ENCODE data around the gene NGB.

NGB gene

DNA sequence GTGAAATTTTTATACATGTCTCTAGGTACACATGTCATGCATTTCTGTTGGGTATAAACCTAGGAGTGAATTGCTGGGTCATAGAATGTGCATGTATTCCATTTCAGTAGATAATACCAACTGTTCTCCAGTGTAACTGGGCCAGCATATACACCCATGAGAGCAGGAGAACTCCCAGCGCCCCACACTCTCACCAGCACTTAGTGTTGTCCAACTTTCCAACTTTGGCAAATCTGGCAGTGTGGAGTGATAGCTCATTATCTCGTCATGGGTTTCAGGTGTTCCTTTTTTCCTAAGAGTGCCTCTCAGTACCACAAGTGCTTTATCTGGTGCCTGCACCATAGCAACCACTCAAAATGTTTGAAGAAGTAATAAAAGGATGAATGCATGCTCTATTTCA, 40.1 kb downstream of the NGB start:
- no peak for FAIRE-seq

DNA sequence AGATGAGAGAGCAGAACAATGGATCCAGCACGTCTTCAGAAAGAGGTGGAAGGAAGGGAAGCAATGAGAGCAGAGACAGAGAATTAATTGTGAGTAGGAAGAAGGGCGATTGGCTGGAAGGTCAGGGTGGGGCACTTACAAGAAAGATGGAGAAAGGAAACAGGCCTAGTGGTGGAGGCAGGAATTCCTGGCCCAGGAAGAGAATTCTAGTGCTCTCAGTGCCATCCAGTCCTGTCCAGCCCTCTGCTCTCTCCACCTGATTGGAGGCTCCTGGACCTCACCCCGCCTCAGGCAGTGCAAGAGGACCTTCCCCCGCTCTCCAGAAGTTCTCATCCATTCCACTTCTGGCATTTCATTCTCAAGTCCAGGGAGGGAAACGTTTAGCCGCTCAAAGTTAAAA, 43.0 kb downstream of the NGB start:
- no peak for FAIRE-seq

DNA sequence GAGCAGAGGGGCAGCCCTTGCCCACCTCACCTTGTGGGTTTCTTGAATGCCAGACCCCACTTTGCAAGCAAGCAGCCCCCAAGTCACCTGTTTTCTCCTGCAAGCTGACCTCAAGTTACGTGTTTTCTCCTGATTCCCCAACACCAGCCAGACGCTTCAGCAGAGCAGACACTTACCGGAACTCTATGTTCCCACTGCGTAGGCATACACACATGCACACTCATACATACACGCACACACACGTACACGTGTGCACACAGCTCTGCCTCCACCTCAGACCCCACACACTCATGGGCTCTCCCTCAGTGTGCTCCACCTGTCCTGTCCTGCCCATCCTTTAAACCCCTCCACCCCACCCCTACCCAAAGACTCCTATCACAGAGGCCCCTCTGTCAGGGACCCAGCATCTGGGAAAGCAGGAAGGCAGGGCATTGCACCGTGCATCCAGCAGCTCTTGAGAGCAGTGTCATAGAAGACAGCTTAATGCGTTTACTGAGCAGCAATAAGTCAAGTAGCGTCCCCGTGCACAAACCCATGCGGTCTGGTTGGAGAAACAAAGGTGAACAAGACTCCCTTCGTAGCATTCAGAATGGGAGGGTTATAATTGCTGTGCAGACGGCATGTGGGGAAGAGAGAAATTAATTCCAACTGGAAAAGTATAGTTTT, 45.0 kb downstream of the NGB start:
- no peak for FAIRE-seq

DNA sequence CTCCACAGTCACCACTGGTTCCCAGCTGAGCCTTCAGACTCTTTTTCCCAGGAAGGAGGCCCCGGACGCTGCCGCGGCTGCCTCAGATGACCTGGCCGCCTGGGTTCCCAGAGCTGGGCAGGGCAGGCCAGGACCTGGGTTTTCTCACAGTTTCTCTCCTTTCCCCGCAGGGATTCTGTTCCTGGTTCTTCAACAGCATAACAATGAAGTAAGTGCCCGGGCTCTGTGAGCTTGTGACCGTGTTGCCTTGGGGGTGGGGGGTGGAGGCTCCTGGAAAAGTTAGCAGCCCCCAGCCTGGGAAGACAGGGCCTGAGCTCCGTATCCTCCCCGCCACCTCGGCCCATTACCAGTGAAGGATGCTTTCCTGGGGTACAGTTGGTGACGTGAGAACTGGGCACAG, 45.8 kb downstream of the NGB start:
- FAIRE-seq, result no peak

DNA sequence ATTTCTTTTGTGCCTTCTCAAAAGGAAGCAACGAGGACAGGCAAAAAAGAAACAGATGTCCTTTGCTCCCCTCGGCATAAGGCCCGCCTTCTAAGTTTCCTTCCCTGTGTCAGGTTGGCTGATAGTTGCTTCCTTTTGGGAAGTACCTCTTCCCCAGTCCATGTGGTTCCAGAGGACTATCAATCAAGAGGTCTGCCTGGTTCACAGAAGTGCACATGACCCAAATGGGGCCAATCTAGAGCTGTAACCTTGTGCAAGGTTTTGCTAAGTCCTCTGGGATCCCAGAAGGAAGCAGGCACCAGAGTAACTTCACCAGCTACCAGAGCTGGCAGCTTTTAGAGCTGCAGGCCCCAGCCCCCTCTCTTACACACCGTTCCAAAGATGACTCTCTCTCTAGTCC, 46.8 kb downstream of the NGB start:
- no peak for FAIRE-seq

DNA sequence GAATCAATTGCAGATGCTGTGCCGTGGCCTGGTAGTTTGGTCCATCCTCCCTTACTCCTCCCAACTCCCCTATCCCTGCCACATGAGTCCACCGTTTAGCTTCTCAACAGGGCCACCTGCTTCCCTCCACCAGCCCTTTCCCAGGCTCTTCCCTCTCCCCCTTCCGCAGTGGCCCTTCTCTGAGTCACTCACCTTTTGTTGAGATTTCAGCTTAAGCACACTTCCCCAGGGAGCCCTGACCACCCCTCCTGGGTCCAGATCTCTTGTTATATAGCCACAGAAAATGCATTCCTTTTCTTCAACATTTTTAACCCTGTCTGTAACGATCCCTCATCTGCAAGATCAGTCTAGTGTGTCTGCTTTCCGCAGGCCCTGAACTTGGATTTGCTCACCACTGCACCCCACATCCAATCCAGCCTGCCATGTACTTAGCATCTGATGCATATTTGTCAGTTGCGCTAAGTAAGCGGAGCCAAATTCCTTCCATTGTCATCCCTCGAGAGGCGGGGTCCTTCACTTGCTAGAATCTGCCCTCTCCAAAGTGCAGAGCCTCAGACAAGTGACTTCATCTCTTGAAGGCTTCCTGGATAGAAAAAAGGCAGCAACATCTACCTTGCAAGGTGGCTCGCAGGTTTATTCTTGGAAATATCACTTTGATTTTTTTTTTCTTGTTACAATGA, 48.3 kb downstream of the NGB start:
- FAIRE-seq, result no peak

DNA sequence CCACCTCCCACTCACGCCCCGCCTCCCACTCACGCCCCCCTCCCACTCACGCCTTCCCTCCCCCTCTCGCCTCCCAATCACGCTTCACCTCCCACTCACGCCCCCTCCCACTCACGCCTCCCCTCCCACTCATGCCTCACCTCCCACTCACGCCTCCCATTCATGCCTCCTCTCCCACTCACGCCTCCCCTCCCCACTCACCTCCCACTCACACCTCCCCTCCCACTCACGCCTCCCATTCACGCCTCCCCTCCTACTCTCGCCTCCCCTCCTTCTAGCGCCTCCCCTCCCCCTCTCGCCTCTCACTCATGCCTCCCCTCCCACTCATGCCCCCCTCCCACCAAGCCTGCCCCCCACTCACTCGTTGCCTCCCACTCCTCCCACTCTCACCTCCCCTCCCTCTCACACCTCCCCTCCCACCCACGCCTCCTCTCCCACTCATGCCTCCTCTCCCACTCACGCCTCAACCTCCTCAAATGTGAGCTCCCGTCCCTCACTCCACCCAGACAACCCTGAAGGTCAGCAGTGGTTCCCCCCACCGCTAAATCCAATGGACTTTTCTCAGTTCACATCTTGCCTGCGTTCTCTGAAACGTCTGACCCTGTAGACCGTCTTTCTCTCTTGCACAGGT, 49.6 kb downstream of the NGB start:
- no peak for FAIRE-seq

GRCh38 chr14:77220246-77221017, 50.6 kb downstream of the NGB start:
- no peak for FAIRE-seq

DNA sequence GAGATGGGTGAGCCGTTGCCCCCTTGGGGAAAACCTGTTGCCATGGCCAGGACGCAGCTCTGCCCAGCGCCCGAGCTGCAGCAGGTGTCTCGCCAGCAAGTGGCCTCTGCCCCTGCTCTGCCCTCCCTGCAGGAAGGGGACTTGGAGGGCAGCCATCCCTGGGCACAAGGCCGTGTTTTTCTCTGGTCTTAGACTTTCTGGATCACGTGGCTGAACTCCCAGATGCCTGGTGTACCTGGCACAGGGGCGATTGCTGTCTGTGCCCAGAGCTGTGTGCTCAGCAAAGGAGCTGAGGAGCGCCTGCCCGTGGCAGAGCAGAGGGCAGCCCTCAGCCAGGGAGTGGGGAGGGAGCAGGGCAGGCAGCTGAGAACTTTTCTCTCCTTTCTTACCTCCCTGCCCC, 51.4 kb downstream of the NGB start:
- no peak for FAIRE-seq

DNA sequence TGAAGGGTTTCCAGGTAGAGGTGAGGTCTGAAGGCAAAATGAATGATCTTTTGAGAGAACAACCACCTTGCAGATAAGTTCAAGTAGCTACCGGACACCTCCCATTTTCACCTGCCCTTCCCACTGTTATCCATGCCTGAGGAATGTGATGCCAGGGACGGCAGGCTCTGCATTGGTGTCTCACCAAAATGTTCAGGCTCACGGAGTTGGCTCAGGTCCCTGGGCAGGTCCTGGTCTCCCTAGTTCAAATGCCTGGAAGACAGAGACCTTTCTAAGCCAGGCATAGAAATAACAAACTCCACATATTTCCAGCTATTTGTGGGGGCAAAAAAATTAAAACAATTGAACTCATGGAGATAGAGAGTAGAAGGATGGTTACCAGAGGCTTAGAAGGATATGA, 53.5 kb downstream of the NGB start:
- no peak for FAIRE-seq

All from colon (tissue), 2 donors.